NCI-H2196 treated with DMSO at 0.1 percent for 48 hours (cell line): Measurements from ENCODE around the gene HTATIP2.
A peak's percentile ranks its signal among the peaks of the same experiment; 100 is the strongest.
"Not testable (repeated sequence)": the region's sequence is repeated elsewhere in the genome, so short reads cannot be mapped to it uniquely, and the experiment has no call there.

Source experiments
- DNase-seq: peaks from one replicate; lab custom pipeline; 2025; ENCODE audit not compliant: unreplicated experiment; lab: John Stamatoyannopoulos, UW

HTATIP2 gene

DNA sequence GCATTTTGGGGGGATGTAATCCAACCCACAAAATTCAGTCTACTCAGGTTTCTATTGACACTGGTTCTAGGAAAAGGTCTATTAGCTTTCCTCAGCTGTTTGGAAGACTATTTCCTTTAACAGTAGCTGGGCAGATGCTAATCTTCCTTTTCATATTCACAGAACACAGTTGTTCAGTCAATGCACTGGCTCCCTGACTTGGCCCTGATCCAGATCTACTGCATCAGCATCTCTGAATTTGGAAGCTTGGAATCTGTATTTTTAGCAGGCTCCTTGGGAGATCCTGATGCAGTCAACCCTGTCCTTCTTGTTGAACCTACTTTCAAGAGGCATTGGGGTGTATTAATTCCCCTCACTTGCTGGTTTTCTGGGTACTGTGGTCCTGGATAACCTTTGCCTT is 6.3 kb downstream of the HTATIP2 start:
- DNase-seq = no peak

GRCh38 chr11:20372081-20372626 is 8.6 kb downstream of the HTATIP2 start:
- no peak for DNase-seq

DNA sequence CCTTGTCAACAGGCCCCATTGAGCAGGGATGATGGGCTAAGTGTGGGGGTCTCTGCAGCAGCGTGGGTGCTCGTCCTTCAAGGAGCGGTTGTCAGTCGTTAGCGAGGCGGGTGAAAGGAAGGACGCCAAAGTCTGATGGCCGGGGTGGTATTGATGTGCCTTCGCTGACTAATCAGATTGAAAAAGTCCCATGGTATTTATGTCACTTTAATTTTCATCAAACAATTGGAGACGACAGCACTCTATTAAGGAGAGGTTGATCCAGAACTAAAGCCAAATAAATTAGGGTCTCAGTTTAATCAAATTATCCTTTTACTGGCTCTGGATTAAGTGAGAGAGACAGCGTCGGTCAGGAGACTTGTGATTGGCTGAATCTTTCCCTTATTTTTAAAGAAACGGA is 9.6 kb downstream of the HTATIP2 start:
- DNase-seq = no peak

GRCh38 chr11:20373568-20374209 is 10.2 kb downstream of the HTATIP2 start:
- no peak for DNase-seq

- no peak for DNase-seq
These were observed 11.3 kb downstream of the HTATIP2 start for GRCh38 chr11:20374741-20375300.

- DNase-seq = no peak
These were observed 12.7 kb downstream of the HTATIP2 start for GRCh38 chr11:20376162-20376730.

- not testable (repeated sequence) for DNase-seq
These were observed 22.5 kb downstream of the HTATIP2 start for GRCh38 chr11:20385996-20386395.

DNA sequence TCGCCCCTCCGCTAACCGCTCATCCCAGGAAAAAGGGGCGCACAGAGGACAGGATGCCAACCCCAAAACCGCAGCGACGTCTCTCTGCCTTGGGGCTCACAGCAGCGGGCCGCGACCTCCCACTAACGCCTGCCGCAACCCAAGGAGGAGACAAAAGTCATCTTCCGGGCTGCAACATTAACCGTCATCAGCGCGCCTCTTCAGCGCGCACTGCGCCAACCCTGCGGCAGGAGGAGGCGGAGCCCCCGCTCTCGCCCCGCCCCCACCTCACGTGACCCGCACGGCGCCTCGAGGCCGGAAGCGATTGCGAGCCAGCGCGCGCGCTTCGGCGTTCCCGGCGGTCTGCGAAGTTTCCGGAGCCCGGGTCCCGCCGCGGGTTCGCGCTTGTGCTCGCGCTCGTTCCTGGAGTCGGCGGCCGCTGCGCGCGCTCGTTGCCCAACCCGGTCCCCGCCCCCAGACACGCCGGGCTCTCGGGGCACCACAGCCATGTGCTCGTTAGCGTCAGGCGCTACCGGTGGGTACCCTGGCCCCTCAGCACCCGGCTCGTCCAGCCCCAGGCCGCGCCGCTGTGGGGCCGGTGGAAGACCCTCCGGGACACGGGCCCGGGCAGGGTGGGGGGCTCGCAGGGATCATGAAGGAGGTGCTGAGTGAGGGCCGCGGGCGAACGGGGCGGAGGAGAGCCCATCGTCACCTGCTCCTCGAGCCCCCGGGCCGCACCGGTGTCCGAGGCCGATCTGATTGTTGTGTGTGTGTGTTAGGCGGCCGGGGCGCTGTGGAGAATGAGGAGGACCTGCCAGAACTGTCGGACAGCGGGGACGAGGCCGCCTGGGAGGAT is 24.0 kb downstream of the HTATIP2 start, which contains the start of gene PRMT3:
Gene PRMT3, plus strand, starts transcription at position 456 of the 835 bp plus-strand sequence. Its CDS starts 31 bp downstream, at position 487.
- DNase-seq = peak; percentile 94

- DNase-seq = no peak
These were observed 24.9 kb downstream of the HTATIP2 start for GRCh38 chr11:20388096-20389055.

- DNase-seq = peak; percentile 39
These were observed 33.8 kb downstream of the HTATIP2 start for GRCh38 chr11:20397281-20397680.

GRCh38 chr11:20399498-20399897 is 36.0 kb downstream of the HTATIP2 start:
- DNase-seq = no peak

DNA sequence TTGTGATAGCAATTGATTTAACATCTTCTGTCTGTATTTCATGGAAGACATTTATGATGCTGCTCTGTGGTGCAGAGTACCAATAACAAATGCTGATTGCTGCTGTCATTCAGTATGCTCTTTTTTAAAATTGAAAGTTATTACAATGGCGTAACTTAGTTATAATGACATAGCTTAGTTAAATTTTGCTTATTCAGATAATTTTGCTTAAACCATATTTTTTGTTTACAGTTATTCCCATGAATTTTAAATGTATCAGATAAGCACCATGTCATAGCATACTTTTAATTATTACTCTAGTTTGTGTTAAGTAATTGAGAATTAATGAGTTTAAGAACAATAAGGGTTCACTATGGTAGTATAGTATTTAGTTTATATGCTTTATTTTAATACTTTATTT is 39.5 kb downstream of the HTATIP2 start:
- no peak for DNase-seq

GRCh38 chr11:20406484-20406883 is 43.0 kb downstream of the HTATIP2 start:
- DNase-seq = no peak

GRCh38 chr11:20407344-20407743 is 43.8 kb downstream of the HTATIP2 start:
- no peak for DNase-seq

DNA sequence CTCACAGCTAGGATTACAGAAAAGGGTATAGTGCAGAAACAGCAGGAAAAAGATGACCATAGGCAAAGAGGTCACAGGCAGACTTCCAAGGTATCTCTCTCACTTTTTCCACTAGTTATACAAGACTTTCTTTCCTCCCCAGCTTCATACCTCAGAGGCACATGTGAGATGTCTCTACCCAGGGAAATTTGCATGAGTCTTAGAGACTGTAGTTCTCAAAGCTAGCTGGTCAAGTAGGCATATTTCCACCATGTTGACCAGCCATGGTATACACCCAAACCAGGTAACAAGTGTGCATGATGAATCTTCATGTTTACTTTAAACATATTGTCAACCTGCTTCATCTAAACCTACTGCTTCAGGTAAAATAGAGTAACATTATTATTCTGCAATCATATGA is 51.9 kb downstream of the HTATIP2 start:
- DNase-seq = no peak

DNA sequence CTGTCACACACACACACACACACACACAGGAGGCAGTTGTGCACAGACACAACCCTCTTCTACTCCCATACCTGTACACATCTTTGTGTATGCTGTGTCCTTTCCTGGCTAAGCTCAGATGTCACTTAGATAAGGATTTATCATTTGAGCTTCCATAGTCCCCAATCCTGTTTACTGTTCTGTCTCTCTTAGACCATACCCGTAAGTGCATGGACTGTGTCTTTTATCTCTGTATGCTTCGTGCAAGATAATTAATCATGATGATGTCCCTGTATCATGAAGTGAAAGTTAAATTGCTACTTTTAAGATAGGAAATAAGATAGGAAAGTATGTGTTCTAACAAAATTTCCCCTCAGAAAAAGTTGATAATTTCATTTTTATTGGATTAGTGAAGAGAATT is 54.3 kb downstream of the HTATIP2 start:
- DNase-seq = no peak

- no peak for DNase-seq
These were observed 58.4 kb downstream of the HTATIP2 start for GRCh38 chr11:20421946-20422345.

- no peak for DNase-seq
These were observed 65.7 kb downstream of the HTATIP2 start for GRCh38 chr11:20429216-20429615.
